ENCODE data around the gene QPRT.
A peak's percentile ranks its signal among the peaks of the same experiment; 100 is the strongest.

QPRT gene

GRCh38 chr16:29643596-29643995 lies 35.4 kb upstream of the QPRT start:
- Histone ChIP-seq H3K4me1 (ENCODE audit: control insufficient read depth, insufficient read depth, low read length) (no peaks in the 10 kb centered on the region), H3K36me3 (ENCODE audit: control insufficient read depth in 2 of 2, insufficient read depth in 1 of 2, low read length in 2 of 2) (no peaks in the 10 kb centered on the region), H3K4me3 (ENCODE audit: low read depth, low read length) (no peak overlapping the region), H3K27ac (ENCODE audit: extremely low read depth, low read depth, low read length) (no peak overlapping the region), H3K9me3 (ENCODE audit: control insufficient read depth, insufficient read depth, low read depth, low read length) (no peaks in the 10 kb centered on the region)
- TF ChIP-seq ZNF510 (tag by site-specific recombination; IDR thresholded peaks at IDR 0.05; ENCODE audit: insufficient replicate concordance) = no peak
- CTCF ChIA-PET = interaction anchor here (0.6 kb wide), 1 partner anchor 246 kb away, joined by 3 read pairs; no protein-coding TSS in a partner anchor
- POLR2A ChIA-PET = no interaction called here

GRCh38 chr16:29644338-29644857 lies 34.6 kb upstream of the QPRT start:
- CTCF ChIA-PET = interaction anchor here (0.6 kb wide), 1 partner anchor 246 kb away, joined by 3 read pairs; no protein-coding TSS in a partner anchor
- H3K27ac ChIP-seq (ENCODE audit: extremely low read depth, low read depth, low read length) = no peak overlapping the region
- H3K4me1 ChIP-seq (ENCODE audit: control insufficient read depth, insufficient read depth, low read length) = no peaks in the 10 kb centered on the region
- TF ChIP-seq, protein P1, sequence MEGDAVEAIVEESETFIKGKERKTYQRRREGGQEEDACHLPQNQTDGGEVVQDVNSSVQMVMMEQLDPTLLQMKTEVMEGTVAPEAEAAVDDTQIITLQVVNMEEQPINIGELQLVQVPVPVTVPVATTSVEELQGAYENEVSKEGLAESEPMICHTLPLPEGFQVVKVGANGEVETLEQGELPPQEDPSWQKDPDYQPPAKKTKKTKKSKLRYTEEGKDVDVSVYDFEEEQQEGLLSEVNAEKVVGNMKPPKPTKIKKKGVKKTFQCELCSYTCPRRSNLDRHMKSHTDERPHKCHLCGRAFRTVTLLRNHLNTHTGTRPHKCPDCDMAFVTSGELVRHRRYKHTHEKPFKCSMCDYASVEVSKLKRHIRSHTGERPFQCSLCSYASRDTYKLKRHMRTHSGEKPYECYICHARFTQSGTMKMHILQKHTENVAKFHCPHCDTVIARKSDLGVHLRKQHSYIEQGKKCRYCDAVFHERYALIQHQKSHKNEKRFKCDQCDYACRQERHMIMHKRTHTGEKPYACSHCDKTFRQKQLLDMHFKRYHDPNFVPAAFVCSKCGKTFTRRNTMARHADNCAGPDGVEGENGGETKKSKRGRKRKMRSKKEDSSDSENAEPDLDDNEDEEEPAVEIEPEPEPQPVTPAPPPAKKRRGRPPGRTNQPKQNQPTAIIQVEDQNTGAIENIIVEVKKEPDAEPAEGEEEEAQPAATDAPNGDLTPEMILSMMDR (tag by site-specific recombination; IDR thresholded peaks at IDR 0.05) = no peak
- peak; percentile 31; the same call in 1 of the 2 replicates for TF ChIP-seq PRDM1 (tag by site-specific recombination; IDR thresholded peaks at IDR 0.05)
- H3K9me3 ChIP-seq (ENCODE audit: control insufficient read depth, insufficient read depth, low read depth, low read length) = no peaks in the 10 kb centered on the region
- no peak overlapping the region for H3K4me3 ChIP-seq (ENCODE audit: low read depth, low read length)
- POLR2A ChIA-PET = no interaction called here
- no peaks in the 10 kb centered on the region for H3K36me3 ChIP-seq (ENCODE audit: control insufficient read depth in 2 of 2, insufficient read depth in 1 of 2, low read length in 2 of 2)

DNA sequence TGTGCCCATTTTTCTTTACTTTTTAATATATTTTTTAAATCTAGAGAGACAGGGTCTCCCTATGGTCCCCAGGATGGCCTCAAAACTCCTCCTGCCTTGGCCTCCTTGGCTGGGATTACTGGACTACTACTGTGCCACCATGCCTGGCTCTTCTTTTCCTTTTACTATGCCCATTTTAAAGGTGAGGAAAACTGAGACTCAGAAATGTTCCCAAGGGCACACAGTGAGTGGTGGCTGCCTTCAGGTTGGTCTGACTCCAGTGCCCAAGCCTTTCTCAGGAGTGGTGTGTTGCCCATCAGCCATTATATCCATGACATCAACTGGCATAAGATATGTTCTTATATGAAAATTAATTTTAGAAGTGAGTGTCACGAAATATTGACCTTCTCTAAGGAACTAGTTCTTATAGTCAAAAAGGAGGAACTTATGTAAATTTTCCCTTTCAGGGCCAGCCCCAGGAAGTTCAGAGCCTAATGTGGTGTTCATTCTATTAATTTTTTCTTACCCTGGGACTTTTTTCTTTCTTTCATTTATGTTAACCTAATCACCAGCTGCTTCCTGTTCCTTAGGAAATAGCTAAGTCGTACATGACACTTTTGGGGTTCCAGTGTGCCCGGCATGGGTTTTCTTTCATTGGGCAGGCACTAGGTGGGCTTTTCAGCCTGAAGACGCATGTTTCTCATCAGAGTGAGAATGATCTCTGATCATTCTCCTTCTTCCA lies 33.8 kb upstream of the QPRT start:
- Histone ChIP-seq H3K9me3 (ENCODE audit: control insufficient read depth, insufficient read depth, low read depth, low read length) (no peaks in the 10 kb centered on the region), H3K27ac (ENCODE audit: extremely low read depth, low read depth, low read length) (no peak overlapping the region), H3K36me3 (ENCODE audit: control insufficient read depth in 2 of 2, insufficient read depth in 1 of 2, low read length in 2 of 2) (no peaks in the 10 kb centered on the region), H3K4me1 (ENCODE audit: control insufficient read depth, insufficient read depth, low read length) (no peaks in the 10 kb centered on the region), H3K4me3 (ENCODE audit: low read depth, low read length) (no peak overlapping the region)
- ChIA-PET CTCF (no interaction called here), POLR2A (no interaction called here)
- TF ChIP-seq ZNF776 (tag by site-specific recombination; IDR thresholded peaks at IDR 0.05; ENCODE audit: borderline replicate concordance) (no peak), ZBTB21 (tag by site-specific recombination; IDR thresholded peaks at IDR 0.05) (no peak)

DNA sequence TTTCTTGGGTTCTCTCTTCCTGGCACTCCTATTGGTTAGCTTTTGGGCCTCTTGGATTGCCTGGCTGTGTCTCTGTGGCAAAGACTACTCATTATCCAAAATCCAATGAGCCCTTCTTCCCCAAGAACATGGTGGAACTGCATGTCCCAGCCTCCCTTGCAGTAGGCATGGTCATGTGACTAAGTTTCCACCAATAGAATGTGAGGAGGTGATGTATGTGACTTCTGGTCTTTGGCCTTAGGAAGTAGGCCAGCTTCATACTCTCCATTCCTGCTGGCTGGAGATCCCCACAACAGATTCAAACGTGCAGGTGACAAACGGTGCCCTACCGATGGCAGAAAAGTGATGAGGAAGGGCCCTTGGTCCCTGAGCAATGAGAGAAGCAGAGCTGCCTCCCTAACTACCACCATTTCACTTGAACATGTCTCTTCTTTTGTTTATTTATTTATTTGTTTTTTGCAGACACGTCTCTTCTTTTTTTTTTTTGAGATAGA lies 33.2 kb upstream of the QPRT start:
- H3K36me3 ChIP-seq (ENCODE audit: control insufficient read depth in 2 of 2, insufficient read depth in 1 of 2, low read length in 2 of 2) = no peaks in the 10 kb centered on the region
- TF ChIP-seq MZF1 (tag by site-specific recombination; IDR thresholded peaks at IDR 0.05; ENCODE audit: borderline replicate concordance) (no peak), ZNF518A (tag by site-specific recombination; conservative IDR thresholded peaks at IDR 0.05; ENCODE audit: low read depth) (peak; percentile 56)
- H3K4me3 ChIP-seq (ENCODE audit: low read depth, low read length) = no peak overlapping the region
- H3K9me3 ChIP-seq (ENCODE audit: control insufficient read depth, insufficient read depth, low read depth, low read length) = no peaks in the 10 kb centered on the region
- POLR2A ChIA-PET = no interaction called here
- H3K27ac ChIP-seq (ENCODE audit: extremely low read depth, low read depth, low read length) = no peak overlapping the region
- no peaks in the 10 kb centered on the region for H3K4me1 ChIP-seq (ENCODE audit: control insufficient read depth, insufficient read depth, low read length)
- CTCF ChIA-PET = interaction anchor here (0.6 kb wide), 1 partner anchor 203 kb away, joined by 4 read pairs; no protein-coding TSS in a partner anchor
